GM18868 (cell line): Measurements from ENCODE around the gene FGF11.
"Not testable (repeated sequence)": the region's sequence is repeated elsewhere in the genome, so short reads cannot be mapped to it uniquely, and the experiment has no call there.

Source experiments
- ATAC-seq: cut with Tn5 transposase; IDR thresholded peaks from one replicate; pipeline ENCODE4 v1.9.1; 2021; ENCODE audit warnings: mild to moderate bottlenecking, moderate library complexity; ENCODE audit not compliant: unreplicated experiment

The FGF11 gene

DNA sequence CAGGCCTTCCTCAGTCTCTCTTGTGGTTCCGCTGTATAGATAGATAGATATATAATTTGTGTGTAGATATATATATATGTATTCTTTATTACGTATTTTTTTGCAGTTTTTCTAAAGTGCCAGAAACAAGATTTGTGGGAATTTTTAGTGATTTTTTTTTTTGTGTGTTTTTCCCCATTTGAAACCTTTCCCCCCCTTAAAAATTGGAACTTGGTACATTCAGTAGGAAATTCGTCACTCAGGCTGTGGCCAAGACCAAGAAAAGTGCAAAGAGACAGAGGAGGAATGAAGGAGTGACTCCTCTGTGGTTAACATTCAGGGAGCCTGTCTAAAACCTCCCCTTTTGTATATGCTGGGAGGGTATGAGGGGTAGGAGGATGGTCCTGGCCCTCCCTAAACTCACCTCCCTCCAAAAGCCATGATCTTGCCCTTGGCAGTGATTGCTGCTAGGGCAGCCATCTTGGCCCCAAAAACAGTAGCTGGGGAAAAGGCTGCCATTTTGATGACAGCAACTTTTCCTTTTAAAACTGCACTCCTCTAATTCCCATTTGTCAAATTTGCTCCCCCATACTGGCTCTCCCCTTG is 20.7 kb downstream of the FGF11 start:
- ATAC-seq: no peak

DNA sequence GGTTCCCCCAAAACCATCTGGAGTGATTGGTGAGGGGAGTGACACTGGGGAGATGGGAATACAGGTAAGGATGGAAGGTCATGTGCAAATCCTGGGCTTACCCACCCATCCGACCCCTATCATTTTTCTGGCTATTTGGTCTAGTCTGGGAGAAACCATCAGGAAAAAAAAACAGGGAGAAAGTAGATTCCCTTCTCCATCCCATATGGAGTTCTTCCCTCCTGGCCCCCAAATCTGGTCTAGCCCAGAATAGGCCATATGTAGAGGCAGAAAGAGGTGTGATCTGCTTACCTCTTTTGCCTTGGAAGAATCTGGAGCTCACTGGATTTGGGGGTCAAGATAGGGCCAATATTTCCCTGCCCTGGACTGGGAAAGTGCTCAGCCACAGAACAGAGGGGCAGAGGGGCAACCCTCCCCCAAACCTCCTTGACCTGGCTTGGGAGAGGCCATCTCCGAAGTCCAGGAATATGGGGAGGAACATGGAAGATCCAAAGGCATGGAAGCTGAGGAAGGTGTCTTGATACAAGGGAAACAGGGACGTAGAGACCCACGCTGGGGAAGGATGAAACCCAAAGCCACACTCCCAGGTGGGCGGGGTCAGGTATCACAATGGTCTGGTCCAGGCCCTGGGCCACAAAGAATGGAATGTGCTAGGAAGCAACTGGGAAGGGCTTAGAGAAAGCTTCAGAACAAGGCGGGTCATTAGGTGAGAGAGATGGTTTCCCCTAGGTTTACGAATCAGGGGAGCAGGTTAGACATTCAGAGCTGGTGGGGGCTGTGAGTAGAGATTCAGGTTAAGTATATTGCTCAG is 21.7 kb downstream of the FGF11 start:
- no peak for ATAC-seq

DNA sequence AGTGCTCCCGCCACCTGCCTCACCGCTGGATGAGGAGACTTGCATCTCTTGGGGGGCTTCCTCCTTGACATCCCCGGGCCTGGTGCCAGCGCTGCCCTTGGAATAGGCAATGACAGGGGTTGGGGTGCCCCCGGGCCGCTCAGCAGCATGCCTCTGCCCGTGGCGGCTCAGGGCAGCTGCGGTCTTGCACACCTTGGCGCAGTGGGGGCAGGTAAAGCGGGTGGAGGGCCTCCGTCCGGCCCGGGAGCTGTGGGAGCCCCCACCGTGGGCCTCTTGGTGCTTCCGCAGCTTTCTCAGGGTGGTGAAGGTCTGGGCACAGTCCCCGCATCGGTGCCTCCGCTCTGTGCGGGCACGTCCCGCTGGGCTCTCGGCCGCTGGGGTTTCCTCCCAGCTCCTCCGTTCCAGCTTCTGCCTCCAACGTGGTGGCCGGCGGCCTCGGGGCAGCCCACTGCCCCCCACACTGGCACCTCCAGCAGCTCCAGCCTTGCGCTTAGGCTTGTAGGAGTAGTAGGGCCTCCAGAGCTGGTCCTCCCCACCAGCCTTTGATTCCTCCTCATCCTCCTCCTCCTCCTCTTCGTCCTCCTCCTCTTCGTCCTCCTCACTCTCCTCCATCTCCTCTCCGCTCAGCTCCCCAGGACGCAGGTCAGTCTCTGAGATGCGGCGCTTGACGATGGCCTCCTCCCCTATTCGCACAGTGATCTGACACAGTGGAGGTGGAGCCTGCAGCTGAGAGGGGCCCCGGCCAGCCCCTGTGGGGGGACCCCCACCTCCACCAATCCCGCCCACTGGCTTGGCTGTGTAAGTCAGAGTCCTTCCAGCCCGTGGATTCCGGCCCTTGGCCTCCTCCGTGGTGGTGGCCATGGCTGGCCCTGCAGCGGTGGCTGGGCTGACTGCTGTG is 23.4 kb downstream of the FGF11 start:
- no peak for ATAC-seq

DNA sequence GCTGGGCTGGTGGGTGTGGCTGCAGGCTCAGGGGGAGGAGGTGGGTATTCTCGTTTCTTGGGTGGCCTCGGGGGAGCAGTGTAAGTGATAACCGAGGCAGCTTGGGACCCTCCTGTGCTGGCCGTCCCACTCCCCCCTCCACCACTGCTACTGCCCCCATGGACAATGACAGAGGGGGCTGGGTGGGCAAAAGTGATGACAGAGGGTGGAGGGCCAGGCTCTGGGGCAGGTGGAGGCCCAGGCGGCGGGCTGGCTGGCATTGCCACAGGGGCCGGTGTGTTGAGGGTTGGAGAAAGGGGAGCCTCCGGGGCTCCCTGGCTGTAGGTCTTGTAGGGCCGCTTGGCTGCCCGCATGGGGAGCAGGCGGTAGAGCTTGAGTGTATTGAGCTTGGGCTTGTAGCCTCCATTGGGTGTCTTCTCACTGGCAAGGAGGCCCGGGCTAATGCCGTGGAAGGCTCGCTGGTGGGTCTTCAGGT is 24.1 kb downstream of the FGF11 start:
- ATAC-seq: no peak

- no peak for ATAC-seq
Measured at GRCh38 chr17:7464081-7464480, 24.8 kb downstream of the FGF11 start.

GRCh38 chr17:7465597-7466275 is 26.4 kb downstream of the FGF11 start:
- ATAC-seq: no peak

DNA sequence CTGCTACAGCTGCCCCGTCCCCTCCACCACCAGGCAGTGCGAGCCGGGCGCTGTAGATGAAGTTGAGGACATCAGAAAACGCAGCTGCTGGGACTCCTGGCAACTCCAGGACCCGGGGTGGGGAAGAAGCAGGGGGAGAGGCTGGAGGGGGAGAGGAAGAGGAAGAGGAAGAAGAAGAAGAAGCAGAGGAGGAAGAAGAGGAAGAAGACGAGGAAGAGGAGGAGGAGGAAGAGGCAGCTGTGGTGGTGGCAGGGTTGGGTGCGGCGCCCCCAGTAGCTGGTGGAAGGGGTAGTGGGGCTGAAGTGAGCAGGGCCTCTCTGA is 27.0 kb downstream of the FGF11 start:
- ATAC-seq: no peak

DNA sequence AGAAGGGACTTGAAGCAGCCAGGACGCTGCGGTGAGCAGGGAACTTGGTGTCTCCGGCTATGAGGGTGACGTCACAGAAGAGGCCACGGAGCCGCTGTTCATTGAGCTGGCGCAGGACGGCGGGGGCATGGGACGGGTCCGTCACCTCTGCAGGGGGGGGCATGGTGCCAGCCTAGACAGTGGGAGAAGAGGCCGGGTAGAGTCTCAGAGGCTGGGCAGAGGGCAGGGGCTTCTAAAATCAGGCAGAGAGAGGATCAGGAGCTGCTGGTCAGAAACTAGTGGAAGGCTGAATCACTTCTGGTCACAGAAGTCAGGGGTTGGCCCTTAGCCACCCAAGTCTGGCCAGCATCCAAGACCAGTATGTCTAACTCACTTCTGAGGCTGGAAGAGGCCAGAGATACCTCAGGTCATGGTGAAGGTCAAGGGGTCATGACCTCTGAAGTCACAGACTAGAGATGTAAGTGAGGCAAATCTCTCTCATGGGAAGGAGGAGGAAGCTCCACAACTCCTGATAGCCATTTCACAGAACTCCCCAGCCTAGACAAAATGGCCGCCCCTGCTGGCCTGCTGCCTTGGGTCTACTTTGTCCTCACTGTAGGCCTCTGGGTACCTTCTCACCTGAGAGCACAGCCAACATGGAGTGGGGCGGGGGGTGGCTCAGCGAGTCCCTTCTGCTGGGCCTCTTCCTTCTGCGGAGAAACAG is 27.5 kb downstream of the FGF11 start:
- no peak for ATAC-seq

DNA sequence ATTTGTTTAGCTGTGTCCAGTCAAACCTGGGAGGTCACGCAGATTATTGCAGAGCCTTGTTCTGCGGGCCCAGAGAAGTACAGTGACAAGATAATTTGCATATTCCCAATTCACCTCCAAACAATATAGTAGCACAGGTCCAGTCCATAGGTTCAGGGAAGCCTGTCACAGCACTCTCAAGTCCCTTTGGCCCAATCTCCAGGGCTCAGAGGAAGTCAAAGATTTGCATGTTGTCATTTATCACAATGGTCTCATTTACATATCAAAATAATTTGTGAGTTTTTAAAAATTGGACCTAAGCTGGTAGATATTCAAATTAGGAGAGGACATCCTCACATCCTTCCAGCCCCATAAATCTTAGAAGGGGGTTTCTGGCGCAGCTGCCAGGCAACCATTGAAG is 28.2 kb downstream of the FGF11 start:
- ATAC-seq: no peak

GRCh38 chr17:7468290-7468689 is 29.0 kb downstream of the FGF11 start:
- ATAC-seq: no peak

DNA sequence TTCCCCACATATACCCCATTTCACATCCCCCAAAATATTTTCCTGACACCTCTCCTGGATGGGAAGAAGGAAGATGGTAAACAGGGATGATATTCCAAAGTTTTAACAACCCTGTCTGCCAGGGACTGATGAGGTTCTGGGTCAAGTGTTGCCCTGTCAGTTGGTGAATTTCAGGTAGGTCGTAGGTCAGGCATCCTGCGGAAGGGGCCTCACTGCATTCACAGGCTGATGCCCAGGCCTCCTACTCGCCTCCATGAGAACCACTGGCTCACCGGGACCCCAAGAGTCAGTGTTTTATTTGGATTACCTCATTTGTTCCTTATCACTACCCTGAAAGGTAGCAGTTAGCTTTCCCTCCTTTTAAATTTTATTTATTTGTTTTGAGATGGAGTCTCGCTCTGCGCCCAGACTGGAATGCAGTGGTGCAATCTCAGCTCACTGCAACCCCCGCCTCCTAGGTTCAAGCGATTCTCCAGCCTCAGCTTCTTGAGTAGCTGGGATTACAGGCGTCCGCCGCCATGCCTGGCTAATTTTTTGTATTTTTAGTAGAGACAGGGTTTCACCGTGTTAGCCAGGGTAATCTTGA is 29.6 kb downstream of the FGF11 start:
- ATAC-seq: no peak

GRCh38 chr17:7469843-7470242 is 30.5 kb downstream of the FGF11 start:
- ATAC-seq: not testable (repeated sequence)

GRCh38 chr17:7470457-7470973 is 31.2 kb downstream of the FGF11 start:
- ATAC-seq: not testable (repeated sequence)

DNA sequence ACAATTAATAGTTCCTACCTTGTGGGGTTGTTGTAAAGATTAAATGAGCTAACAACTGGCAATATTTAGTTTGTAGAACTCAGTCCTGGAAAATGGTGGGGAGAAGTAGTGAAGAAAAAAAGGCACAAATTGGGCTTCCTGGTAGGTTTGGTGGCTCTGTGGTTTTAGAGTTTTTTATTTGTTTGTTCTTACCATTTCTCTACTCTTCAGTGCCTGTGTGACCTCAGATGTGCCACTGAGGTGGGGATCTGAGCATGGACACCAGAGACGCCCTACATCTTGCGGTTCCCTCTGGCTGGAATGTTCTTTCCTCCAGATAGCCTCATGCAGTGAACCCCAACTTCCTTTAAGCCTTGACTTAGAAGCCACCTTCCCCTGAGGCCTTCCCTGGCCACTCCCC is 32.4 kb downstream of the FGF11 start:
- ATAC-seq: no peak

GRCh38 chr17:7474767-7475166 is 35.5 kb downstream of the FGF11 start:
- not testable (repeated sequence) for ATAC-seq

- ATAC-seq: no peak
Measured at GRCh38 chr17:7475764-7476422, 36.6 kb downstream of the FGF11 start.

DNA sequence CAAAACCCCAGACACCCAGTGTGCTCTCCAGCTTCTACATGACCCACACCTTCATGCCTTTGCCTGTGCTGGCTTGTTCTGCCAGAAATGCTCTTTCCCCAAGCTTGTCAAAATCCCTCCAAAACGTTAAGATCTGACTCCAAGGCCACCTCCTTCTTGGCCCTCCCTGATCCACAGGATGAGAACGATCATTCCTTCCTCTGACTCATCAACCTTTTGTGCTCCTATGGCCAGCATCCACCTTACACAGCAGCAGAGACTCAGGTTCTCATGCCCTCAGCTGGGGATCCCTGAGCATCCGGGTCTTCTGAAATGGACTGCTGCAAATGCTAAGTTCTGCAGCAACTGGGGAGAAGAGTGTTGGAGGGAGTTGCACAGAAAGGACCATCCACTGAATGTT is 37.2 kb downstream of the FGF11 start:
- ATAC-seq: no peak

DNA sequence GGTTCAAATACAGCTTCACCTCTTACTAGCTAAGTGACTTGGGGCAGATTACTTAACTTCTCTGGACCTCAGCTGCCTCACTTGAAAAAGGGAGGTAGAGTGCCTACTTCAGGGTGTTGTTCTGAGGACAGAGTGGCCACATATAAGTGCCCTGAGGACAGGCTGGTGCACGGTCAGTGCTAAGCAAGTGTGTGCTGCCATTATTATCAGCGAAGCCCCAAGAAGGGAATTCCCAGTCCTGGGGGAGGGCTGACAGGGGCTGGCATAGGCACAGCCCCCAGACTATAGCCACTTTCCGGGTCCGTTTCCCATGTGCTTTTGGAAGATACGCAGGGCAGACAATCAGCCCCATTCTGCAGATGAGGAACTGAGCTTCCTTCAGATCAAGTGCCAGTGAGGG is 37.6 kb downstream of the FGF11 start:
- no peak for ATAC-seq
